Upper lobe of left lung (tissue), 6 donors: Measurements from ENCODE around the gene RNF213. TPM values are rescaled to one million over a fixed set of nuclear protein-coding genes. Genes with fewer than 3 reads are reported as not detected.
A peak's percentile ranks its signal among the peaks of the same experiment; 100 is the strongest.
"Not testable (repeated sequence)": the region's sequence is repeated elsewhere in the genome, so short reads cannot be mapped to it uniquely, and the experiment has no call there.

Experiments
- ATAC-seq, 2 donors: fragments of 200-7000 bp; cut with Tn5 transposase; one replicate each; pipeline ENCODE4 v1.9.1; 2022; ENCODE audit warnings: mild to moderate bottlenecking in 2 of 2, moderate library complexity in 2 of 2; ENCODE audit not compliant: low FRiP score in 2 of 2
- DNase-seq, 2 donors: peaks; one replicate each; pipeline ENCODE4 v3.0.0-alpha.2; 2019 to 2020
- H3K27ac ChIP-seq, 4 donors: fragments of 200-600 bp; sonication (generic); one replicate each; pipeline ENCODE4 v1.5.1; 2016 to 2019
- H3K27me3 ChIP-seq, 4 donors: fragments of 200-600 bp; sonication (generic); one replicate each; pipeline ENCODE4 v1.5.1; 2017 to 2019
- H3K36me3 ChIP-seq, 4 donors: fragments of 200-600 bp; sonication (generic); one replicate each; pipeline ENCODE4 v1.5.1; 2016 to 2019
- H3K4me1 ChIP-seq, 4 donors: fragments of 200-600 bp; sonication (generic); one replicate each; pipeline ENCODE4 v1.5.1; 2018 to 2019
- H3K4me3 ChIP-seq, 4 donors: fragments of 200-600 bp; sonication (generic); one replicate each; pipeline ENCODE4 v1.5.1; 2017 to 2019; ENCODE audit warnings: mild to moderate bottlenecking in 2 of 4, moderate library complexity in 1 of 4
- H3K9me3 ChIP-seq, 4 donors: fragments of 200-600 bp; sonication (generic); one replicate each; pipeline ENCODE4 v1.5.1; 2018 to 2019
- CTCF ChIP-seq, 6 experiments: fragments of 450-650 bp in 4 of 6; fragments of 200-600 bp in 2 of 6; sonication (generic) in 2 of 6; IDR thresholded peaks; one replicate each; pipeline ENCODE4 v1.5.1; 2016 to 2019; ENCODE audit warnings: antibody characterized with exemption in 6 of 6
- EP300 ChIP-seq, 4 donors: sonication (generic); formaldehyde crosslinking; IDR thresholded peaks; one replicate each; pipeline ENCODE4 v1.5.1; 2017; ENCODE audit warnings: antibody characterized with exemption in 4 of 4, control low read depth in 2 of 4
- POLR2A ChIP-seq, 4 donors: fragments of 450-650 bp; IDR thresholded peaks; one replicate each; pipeline ENCODE4 v1.5.1; 2016 to 2017; ENCODE audit warnings: antibody characterized with exemption in 4 of 4, mild to moderate bottlenecking in 2 of 4
- POLR2AphosphoS5 ChIP-seq, 2 donors: sonication (generic); formaldehyde crosslinking; IDR thresholded peaks; one replicate each; pipeline ENCODE4 v1.5.1; 2017; ENCODE audit warnings: antibody characterized with exemption in 2 of 2
- WGBS, 2 donors: methylation state at CpG; one replicate each; pipeline ENCODE4 v1.1.5; 2017 to 2018; 5-methylcytosine and 5-hydroxymethylcytosine counted together
- total RNA-seq, 6 donors: library from RNA; depleted of rRNA in 4 of 6; stranded (reverse); fragments of >200 nt in 4 of 6; gene quantifications; one replicate each; pipeline versions ENCODE4 v1.1.0 to v1.2.1, GENCODE V29; 2016 to 2021
- donor health status: DM: no; HTN: no; CAD: no; lungs with moderate emphysema.
- donor health status: DM: no; HTN: yes; CAD: no; lungs with severe emphysema.

The RNF213 gene
- total RNA-seq, 6 donors from 2014 or later, result 135 to 619 (median 207) TPM

DNA sequence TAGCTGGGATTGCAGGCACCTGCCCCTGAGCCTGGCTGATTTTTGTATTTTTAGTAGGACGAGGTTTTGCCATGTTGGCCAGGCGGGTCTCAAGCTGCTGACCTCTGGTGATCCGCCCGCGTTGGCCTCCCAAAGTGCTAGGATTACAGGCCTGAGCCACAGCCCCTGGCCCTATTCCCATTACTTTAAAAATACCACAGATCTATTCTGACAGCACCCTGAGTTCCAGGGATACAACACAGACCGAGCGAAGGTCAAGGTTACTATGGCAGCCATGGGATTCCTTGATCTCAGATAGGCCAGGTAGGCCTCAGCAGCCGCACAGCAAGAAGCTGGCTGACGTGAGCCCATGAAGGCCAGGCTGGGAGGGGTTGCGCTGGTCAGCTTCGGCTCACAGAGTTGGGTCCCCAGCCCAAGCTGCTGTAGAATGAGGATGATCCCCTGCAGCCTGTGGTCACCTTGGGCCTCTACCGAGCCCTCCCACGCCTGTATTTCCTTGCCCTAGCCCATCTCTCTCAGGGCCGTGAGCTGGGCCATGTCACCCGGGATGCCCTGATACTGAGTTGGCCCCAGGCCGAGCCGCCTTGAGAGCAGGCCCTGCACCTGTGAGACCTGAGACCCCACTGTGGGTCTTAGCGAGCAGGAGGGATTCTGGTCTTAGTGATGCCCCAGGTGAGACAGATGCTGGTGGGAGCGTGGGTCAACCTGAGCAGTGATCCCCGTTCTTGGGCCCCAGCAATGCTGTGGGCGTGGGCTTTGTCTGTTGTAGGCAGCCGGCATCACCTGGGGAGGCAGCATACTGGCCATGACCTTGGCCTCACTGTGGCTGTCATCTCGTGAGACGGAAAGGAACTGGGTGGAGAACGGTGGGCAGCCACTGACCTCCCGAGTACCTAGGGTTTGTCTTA lies 16.9 kb upstream of the RNF213 start:
- DNase-seq (peak in 1 of 2 donors; percentile 44), ATAC-seq (no peak)
- Histone ChIP-seq H3K4me1 (no peaks in the 10 kb centered on the region), H3K27ac (no peak overlapping the region), H3K4me3 (no peak overlapping the region), H3K9me3 (no peaks in the 10 kb centered on the region), H3K36me3 (peaks cover 4 to 70% (median 50%) of the 10 kb centered on the region in 4 donors), H3K27me3 (no peaks in the 10 kb centered on the region)
- 94 to 97% methylated on average over 15 to 25 of the region's 26 CpGs for WGBS, 2 donors
- TF ChIP-seq CTCF (IDR thresholded peaks at IDR 0.05) (no peak), EP300 (IDR thresholded peaks at IDR 0.05) (no peak)

DNA sequence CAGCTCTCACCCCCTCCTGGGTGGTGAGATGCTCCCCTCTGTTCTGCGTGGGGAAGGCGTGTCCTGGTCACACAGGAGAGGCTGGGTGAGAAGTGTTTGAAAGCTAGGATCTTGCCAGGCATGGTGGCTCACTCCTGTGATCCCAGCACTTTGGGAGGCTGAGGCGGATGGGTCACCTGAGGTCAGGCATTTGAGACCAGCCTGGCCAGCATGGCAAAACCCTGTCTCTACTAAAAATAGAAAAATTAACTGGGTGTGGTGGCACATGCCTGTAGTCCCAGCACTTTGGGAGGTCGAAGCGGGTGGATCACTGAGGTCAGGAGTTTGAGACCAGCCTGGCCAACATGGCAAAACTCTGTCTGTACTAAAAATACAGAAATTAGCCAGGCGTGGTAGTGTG lies 16.2 kb upstream of the RNF213 start:
- ATAC-seq, H3K4me3 ChIP-seq, H3K4me1 ChIP-seq, DNase-seq, H3K9me3 ChIP-seq, H3K27me3 ChIP-seq, H3K27ac ChIP-seq: not testable (repeated sequence)
- peaks cover 9 to 76% (median 53%) of the 10 kb centered on the region in 4 donors for H3K36me3 ChIP-seq
- WGBS, 2 donors, result 91 to 93% methylated on average over 6 of the region's 6 CpGs

- peaks cover 9 to 76% (median 53%) of the 10 kb centered on the region in 4 donors for H3K36me3 ChIP-seq
- TF ChIP-seq CTCF (IDR thresholded peaks at IDR 0.05), result no peak
- TF ChIP-seq POLR2AphosphoS5 (IDR thresholded peaks at IDR 0.05), result no peak
- TF ChIP-seq POLR2A (IDR thresholded peaks at IDR 0.05), result no peak
- no peak for TF ChIP-seq EP300 (IDR thresholded peaks at IDR 0.05)
- peak in 1 of 2 donors; percentile 53 for DNase-seq
- H3K9me3 ChIP-seq, result no peaks in the 10 kb centered on the region
- H3K4me3 ChIP-seq, result no peak overlapping the region
- H3K27me3 ChIP-seq, result no peaks in the 10 kb centered on the region
- H3K27ac ChIP-seq, result no peak overlapping the region
- H3K4me1 ChIP-seq, result no peaks in the 10 kb centered on the region
- 90% methylated on average over 22 of the region's 22 CpGs for WGBS, 2 donors
- no peak for ATAC-seq
Measured at GRCh38 chr17:80244871-80245509, 15.7 kb upstream of the RNF213 start.

DNA sequence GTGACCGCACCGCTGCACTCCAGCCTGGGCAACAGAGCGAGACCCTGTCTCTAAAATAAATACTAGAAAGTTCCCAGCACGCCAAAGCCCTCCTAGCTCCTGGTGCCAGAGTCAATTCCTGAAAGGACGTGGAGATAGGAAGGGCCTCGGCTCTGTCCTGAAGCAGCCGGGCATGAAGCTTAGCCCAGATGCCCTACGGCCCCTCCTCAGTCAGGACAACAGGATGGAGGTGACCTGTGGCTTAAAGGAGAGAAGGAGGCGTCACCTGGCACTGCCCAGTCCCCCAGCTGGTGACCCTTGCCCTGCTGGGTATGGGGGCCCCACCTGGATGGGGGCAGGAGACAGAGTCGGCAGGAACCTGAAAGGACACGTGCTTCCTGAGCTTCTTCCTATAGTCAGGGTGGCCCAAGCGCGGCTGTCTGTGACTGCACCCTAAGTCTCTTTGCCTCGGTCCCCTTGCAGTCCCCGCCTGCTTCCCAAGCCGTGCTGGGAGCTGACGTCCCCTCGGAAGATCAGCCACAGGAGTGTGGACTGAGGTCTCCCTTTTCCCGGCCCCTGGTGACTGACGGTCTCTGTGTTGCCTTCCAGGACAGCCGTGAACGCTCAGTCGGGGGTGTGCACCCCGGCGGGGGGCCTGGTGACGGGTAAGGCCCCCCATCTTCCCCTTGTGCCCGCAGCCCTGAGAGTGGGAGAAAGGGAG lies 14.9 kb upstream of the RNF213 start:
- 92 to 95% methylated on average over 11 to 27 of the region's 27 CpGs for WGBS, 2 donors
- peaks cover 9 to 78% (median 54%) of the 10 kb centered on the region in 4 donors for H3K36me3 ChIP-seq
- H3K4me1 ChIP-seq, result no peaks in the 10 kb centered on the region
- no peak overlapping the region for H3K4me3 ChIP-seq
- H3K27ac ChIP-seq, result no peak overlapping the region
- TF ChIP-seq POLR2A (IDR thresholded peaks at IDR 0.05), result no peak
- TF ChIP-seq CTCF (IDR thresholded peaks at IDR 0.05), result no peak
- no peaks in the 10 kb centered on the region for H3K9me3 ChIP-seq
- ATAC-seq (no peak), DNase-seq (peak in 1 of 2 donors; percentile 60)
- H3K27me3 ChIP-seq, result no peaks in the 10 kb centered on the region

GRCh38 chr17:80246266-80246681 lies 14.4 kb upstream of the RNF213 start:
- Histone ChIP-seq H3K27ac (no peak overlapping the region), H3K4me1 (no peaks in the 10 kb centered on the region), H3K9me3 (no peaks in the 10 kb centered on the region), H3K36me3 (peaks cover 9 to 74% (median 52%) of the 10 kb centered on the region in 4 donors), H3K4me3 (no peak overlapping the region), H3K27me3 (no peaks in the 10 kb centered on the region)
- ATAC-seq (no peak), DNase-seq (no peak)
- TF ChIP-seq CTCF (IDR thresholded peaks at IDR 0.05) (no peak), POLR2A (IDR thresholded peaks at IDR 0.05) (no peak), POLR2AphosphoS5 (IDR thresholded peaks at IDR 0.05) (no peak), EP300 (IDR thresholded peaks at IDR 0.05) (no peak)
- WGBS, 2 donors, result 93 to 96% methylated on average over 15 to 19 of the region's 19 CpGs
